Measurements from ENCODE around the gene ANKS1B.

DNA sequence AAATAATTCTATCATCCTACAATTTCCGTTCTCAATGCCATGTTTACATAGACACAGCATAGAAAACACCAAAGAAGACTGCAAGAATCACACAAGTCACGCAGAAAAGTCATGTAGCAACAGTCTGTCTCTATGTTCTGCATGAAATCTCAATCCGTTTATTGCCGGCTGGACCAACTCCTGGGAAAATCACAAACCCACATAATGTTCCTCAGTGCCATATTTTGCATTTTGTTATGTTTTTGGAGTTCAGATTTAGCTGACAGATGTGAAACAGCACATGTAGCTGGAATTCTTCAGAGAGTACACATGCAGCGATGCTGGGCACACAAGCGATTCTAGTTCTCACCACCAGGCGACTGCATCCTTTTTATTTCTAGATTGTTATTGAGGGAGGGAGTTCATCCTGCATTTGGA, 1146.5 kb downstream of the ANKS1B start:
- TF ChIP-seq CSDC2 (CRISPR knock-in tag; IDR thresholded peaks at IDR 0.05): no peak
- TF ChIP-seq, protein P1, sequence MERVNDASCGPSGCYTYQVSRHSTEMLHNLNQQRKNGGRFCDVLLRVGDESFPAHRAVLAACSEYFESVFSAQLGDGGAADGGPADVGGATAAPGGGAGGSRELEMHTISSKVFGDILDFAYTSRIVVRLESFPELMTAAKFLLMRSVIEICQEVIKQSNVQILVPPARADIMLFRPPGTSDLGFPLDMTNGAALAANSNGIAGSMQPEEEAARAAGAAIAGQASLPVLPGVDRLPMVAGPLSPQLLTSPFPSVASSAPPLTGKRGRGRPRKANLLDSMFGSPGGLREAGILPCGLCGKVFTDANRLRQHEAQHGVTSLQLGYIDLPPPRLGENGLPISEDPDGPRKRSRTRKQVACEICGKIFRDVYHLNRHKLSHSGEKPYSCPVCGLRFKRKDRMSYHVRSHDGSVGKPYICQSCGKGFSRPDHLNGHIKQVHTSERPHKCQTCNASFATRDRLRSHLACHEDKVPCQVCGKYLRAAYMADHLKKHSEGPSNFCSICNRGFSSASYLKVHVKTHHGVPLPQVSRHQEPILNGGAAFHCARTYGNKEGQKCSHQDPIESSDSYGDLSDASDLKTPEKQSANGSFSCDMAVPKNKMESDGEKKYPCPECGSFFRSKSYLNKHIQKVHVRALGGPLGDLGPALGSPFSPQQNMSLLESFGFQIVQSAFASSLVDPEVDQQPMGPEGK (CRISPR knock-in tag; IDR thresholded peaks at IDR 0.05; ENCODE audit: borderline replicate concordance): no peak
- TF ChIP-seq ZNF565 (CRISPR knock-in tag; conservative IDR thresholded peaks at IDR 0.05; ENCODE audit: low read depth): no peak
- no peak for TF ChIP-seq ZC3H10 (CRISPR knock-in tag; IDR thresholded peaks at IDR 0.05)
- no peak for TF ChIP-seq OSR1 (CRISPR knock-in tag; IDR thresholded peaks at IDR 0.05)
- no peak for TF ChIP-seq RARB (CRISPR knock-in tag; IDR thresholded peaks at IDR 0.05)
- TF ChIP-seq ZFP3 (CRISPR knock-in tag; IDR thresholded peaks at IDR 0.05): no peak
- TF ChIP-seq GLIS3 (CRISPR knock-in tag; IDR thresholded peaks at IDR 0.05): no peak
